Measurements from ENCODE around the gene GPC3. TPM values are rescaled to one million over a fixed set of nuclear protein-coding genes. Genes with fewer than 3 reads are reported as not detected.

Gene GPC3
- total RNA-seq, 1 experiment from 2014 or later = 32.4 TPM

DNA sequence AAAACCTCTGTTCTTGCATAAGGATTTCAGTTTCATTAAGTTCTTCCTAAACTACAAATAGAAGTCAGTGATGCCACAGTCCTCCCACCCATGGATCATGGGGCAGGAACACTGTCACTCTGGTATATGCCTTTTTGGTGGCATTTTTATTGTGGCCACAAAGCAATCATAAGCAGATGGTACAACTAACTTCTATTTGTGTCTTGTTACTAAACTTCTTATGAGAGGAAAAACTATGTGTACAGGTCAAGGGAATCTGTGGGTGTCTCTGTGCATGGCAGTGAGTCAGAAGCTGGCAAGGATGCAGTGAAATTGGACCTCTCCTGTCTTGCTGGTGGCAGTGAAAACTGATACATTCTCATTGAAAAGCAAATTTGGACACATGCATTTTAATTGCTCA is 325.1 kb downstream of the GPC3 start:
- no peaks in the 10 kb centered on the region for H3K9me3 Mint-ChIP-seq
- POLR2A ChIA-PET = no interaction called here
- no peak overlapping the region for H3K27ac Mint-ChIP-seq
- ATAC-seq (no peak), DNase-seq (ENCODE audit: low spot score) (no peak)
- H3K27me3 Mint-ChIP-seq (ENCODE audit: low read depth) = no peaks in the 10 kb centered on the region
- CTCF ChIA-PET = no interaction called here
- H3K4me1 Mint-ChIP-seq = peaks cover 37% of the 10 kb centered on the region
- no peak overlapping the region for H3K4me3 Mint-ChIP-seq
- H3K36me3 Mint-ChIP-seq = peaks cover 2% of the 10 kb centered on the region; the same call in 1 of the 2 replicates
- TF ChIP-seq ZNF396 (CRISPR knock-in tag; IDR thresholded peaks at IDR 0.05; ENCODE audit: borderline replicate concordance) = no peak
- TF ChIP-seq, protein P1, sequence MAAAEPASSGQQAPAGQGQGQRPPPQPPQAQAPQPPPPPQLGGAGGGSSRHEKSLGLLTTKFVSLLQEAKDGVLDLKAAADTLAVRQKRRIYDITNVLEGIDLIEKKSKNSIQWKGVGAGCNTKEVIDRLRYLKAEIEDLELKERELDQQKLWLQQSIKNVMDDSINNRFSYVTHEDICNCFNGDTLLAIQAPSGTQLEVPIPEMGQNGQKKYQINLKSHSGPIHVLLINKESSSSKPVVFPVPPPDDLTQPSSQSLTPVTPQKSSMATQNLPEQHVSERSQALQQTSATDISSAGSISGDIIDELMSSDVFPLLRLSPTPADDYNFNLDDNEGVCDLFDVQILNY (CRISPR knock-in tag; IDR thresholded peaks at IDR 0.05) = no peak
- TF ChIP-seq, protein P2, sequence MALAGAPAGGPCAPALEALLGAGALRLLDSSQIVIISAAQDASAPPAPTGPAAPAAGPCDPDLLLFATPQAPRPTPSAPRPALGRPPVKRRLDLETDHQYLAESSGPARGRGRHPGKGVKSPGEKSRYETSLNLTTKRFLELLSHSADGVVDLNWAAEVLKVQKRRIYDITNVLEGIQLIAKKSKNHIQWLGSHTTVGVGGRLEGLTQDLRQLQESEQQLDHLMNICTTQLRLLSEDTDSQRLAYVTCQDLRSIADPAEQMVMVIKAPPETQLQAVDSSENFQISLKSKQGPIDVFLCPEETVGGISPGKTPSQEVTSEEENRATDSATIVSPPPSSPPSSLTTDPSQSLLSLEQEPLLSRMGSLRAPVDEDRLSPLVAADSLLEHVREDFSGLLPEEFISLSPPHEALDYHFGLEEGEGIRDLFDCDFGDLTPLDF (CRISPR knock-in tag; IDR thresholded peaks at IDR 0.05) = no peak
- TF ChIP-seq PRRX2 (CRISPR knock-in tag; IDR thresholded peaks at IDR 0.05) = no peak
- no peak for TF ChIP-seq MXD4 (CRISPR knock-in tag; IDR thresholded peaks at IDR 0.05; ENCODE audit: borderline replicate concordance)
- TF ChIP-seq JUN (CRISPR knock-in tag; IDR thresholded peaks at IDR 0.05) = no peak
- no peak for TF ChIP-seq TP53 (CRISPR knock-in tag; IDR thresholded peaks at IDR 0.05)
- TF ChIP-seq, protein P3, sequence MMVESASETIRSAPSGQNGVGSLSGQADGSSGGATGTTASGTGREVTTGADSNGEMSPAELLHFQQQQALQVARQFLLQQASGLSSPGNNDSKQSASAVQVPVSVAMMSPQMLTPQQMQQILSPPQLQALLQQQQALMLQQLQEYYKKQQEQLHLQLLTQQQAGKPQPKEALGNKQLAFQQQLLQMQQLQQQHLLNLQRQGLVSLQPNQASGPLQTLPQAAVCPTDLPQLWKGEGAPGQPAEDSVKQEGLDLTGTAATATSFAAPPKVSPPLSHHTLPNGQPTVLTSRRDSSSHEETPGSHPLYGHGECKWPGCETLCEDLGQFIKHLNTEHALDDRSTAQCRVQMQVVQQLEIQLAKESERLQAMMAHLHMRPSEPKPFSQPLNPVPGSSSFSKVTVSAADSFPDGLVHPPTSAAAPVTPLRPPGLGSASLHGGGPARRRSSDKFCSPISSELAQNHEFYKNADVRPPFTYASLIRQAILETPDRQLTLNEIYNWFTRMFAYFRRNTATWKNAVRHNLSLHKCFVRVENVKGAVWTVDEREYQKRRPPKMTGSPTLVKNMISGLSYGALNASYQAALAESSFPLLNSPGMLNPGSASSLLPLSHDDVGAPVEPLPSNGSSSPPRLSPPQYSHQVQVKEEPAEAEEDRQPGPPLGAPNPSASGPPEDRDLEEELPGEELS (CRISPR knock-in tag; IDR thresholded peaks at IDR 0.05) = no peak
- TF ChIP-seq TEAD4 (CRISPR knock-in tag; IDR thresholded peaks at IDR 0.05) = no peak
- no peak for TF ChIP-seq TCF7 (CRISPR knock-in tag; IDR thresholded peaks at IDR 0.05; ENCODE audit: low read depth)
- TF ChIP-seq HMGA2 (CRISPR knock-in tag; IDR thresholded peaks at IDR 0.05) = no peak
- TF ChIP-seq CREB1 (CRISPR knock-in tag; IDR thresholded peaks at IDR 0.05) = no peak
- no peak for TF ChIP-seq CREM (CRISPR knock-in tag; IDR thresholded peaks at IDR 0.05)
- no peak for TF ChIP-seq JAZF1 (CRISPR knock-in tag; IDR thresholded peaks at IDR 0.05)
- TF ChIP-seq ATF3 (CRISPR knock-in tag; conservative IDR thresholded peaks at IDR 0.05) = no peak
- no peak for TF ChIP-seq IRF2 (CRISPR knock-in tag; IDR thresholded peaks at IDR 0.05; ENCODE audit: borderline replicate concordance, low read depth)
- no peak for TF ChIP-seq USF1 (CRISPR knock-in tag; IDR thresholded peaks at IDR 0.05)

GRCh38 chrX:133658293-133658911 is 327.0 kb downstream of the GPC3 start:
- Mint-ChIP-seq H3K4me1 (peaks cover 37% of the 10 kb centered on the region), H3K36me3 (peaks cover 2% of the 10 kb centered on the region; the same call in 1 of the 2 replicates), H3K9me3 (no peaks in the 10 kb centered on the region), H3K4me3 (no peak overlapping the region), H3K27ac (no peak overlapping the region), H3K27me3 (ENCODE audit: low read depth) (no peaks in the 10 kb centered on the region)
- no peak for ATAC-seq
- POLR2A ChIA-PET = no interaction called here
- no peak for TF ChIP-seq RELA (CRISPR knock-in tag; IDR thresholded peaks at IDR 0.05; ENCODE audit: borderline replicate concordance)
- TF ChIP-seq MYBL2 (CRISPR knock-in tag; IDR thresholded peaks at IDR 0.05) = no peak
- CTCF ChIA-PET = no interaction called here
- DNase-seq (ENCODE audit: low spot score) = no peak
